Lower lobe of right lung (tissue), 2 donors: ENCODE results near the gene FER1L5. TPM values are rescaled to one million over a fixed set of nuclear protein-coding genes. Genes with fewer than 3 reads are reported as not detected.
A peak's percentile ranks its signal among the peaks of the same experiment; 100 is the strongest.

Source experiments
- ATAC-seq, 2 donors: fragments of 200-7000 bp; cut with Tn5 transposase; one replicate each; pipeline ENCODE4 v1.9.1; 2020 to 2022; ENCODE audit warnings: mild to moderate bottlenecking in 2 of 2, moderate library complexity in 2 of 2
- DNase-seq: peaks from one replicate; pipeline ENCODE4 v3.0.0-alpha.2; 2020
- H3K27ac ChIP-seq: fragments of 200-600 bp; one replicate; pipeline ENCODE4 v1.8.0; 2022
- H3K27me3 ChIP-seq: fragments of 200-600 bp; one replicate; pipeline ENCODE4 v1.8.0; 2022; ENCODE audit warnings: low read depth
- H3K36me3 ChIP-seq: fragments of 200-600 bp; one replicate; pipeline ENCODE4 v1.8.0; 2022; ENCODE audit warnings: mild to moderate bottlenecking
- H3K4me1 ChIP-seq: fragments of 200-600 bp; one replicate; pipeline ENCODE4 v1.8.0; 2022
- H3K4me3 ChIP-seq: fragments of 200-600 bp; one replicate; pipeline ENCODE4 v1.8.0; 2022; ENCODE audit warnings: mild to moderate bottlenecking
- H3K9me3 ChIP-seq: fragments of 200-600 bp; one replicate; pipeline ENCODE4 v1.8.0; 2022
- intact Hi-C: fragments of 100-400 bp; cut with DNase I; formaldehyde crosslinking; loops from one replicate; pipeline ENCODE4 v1.11.0; 2022
- total RNA-seq: library from RNA; stranded (reverse); fragmentation: NEBNext Ultra II Directional; extraction: Animal tissue kit (Norgen Biotek cat#: 25700); gene quantifications from one replicate; pipeline ENCODE4 v1.2.1, GENCODE V29; 2021
- TF ChIP-seq, protein P1 (sequence below): fragments of 200-600 bp; IDR thresholded peaks from one replicate; pipeline ENCODE4 v1.8.0; 2022; ENCODE audit warnings: antibody characterized with exemption, mild to moderate bottlenecking
- donor health status: DM: no; HTN: yes; CAD: no; lungs with severe emphysema.

Gene FER1L5
- total RNA-seq, 1 donor from 2014 or later, result 0.44 TPM

DNA sequence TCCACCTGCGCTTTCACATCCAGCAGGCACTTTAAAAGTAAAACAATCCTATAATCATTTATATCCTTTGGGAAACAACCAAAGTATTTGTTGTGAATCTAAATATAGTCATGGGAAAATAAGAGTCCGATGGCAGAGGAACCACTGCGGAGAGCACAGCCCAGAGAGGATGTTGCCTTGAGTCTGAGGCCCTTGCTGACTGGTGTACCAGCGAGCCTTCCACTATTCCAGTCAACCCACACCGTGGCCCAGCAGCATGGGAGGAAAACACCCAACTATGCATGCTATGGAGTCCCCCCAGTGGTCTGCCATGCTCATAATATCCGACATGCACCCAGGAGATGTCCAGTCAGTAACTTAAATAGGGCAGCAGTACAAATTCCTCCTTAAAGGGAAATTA lies 26.0 kb upstream of the FER1L5 start:
- peak overlapping the region; percentile 66 for H3K27ac ChIP-seq
- peaks cover 33% of the 10 kb centered on the region for H3K4me1 ChIP-seq
- no peak overlapping the region for H3K4me3 ChIP-seq
- TF ChIP-seq, protein P1, sequence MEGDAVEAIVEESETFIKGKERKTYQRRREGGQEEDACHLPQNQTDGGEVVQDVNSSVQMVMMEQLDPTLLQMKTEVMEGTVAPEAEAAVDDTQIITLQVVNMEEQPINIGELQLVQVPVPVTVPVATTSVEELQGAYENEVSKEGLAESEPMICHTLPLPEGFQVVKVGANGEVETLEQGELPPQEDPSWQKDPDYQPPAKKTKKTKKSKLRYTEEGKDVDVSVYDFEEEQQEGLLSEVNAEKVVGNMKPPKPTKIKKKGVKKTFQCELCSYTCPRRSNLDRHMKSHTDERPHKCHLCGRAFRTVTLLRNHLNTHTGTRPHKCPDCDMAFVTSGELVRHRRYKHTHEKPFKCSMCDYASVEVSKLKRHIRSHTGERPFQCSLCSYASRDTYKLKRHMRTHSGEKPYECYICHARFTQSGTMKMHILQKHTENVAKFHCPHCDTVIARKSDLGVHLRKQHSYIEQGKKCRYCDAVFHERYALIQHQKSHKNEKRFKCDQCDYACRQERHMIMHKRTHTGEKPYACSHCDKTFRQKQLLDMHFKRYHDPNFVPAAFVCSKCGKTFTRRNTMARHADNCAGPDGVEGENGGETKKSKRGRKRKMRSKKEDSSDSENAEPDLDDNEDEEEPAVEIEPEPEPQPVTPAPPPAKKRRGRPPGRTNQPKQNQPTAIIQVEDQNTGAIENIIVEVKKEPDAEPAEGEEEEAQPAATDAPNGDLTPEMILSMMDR, result no peak
- intact Hi-C loops, result no loop called here
- no peak for DNase-seq
- no peaks in the 10 kb centered on the region for H3K9me3 ChIP-seq
- ATAC-seq, result no peak
- H3K27me3 ChIP-seq, result no peaks in the 10 kb centered on the region
- H3K36me3 ChIP-seq, result peaks cover 81% of the 10 kb centered on the region

DNA sequence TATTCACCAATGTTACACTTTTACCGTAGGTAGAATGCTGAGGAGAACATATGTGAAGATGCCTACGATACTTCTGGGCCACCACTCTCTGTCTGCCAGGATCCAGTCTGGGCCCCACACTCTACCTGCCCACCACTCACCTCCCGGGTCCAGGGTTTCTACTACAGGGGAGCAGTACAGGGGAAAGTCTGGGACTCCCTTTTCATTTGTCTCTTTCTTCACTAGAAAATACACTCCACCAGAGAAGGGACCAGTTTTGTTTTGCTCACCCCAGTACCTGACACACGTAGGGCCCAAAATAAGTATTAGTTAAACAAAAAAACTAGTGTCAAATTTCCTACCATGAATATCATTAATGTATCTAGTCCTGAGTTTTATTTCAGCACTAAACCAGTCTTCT lies 25.6 kb upstream of the FER1L5 start:
- Histone ChIP-seq H3K27me3 (no peaks in the 10 kb centered on the region), H3K4me3 (no peak overlapping the region), H3K36me3 (peaks cover 76% of the 10 kb centered on the region), H3K4me1 (peaks cover 33% of the 10 kb centered on the region), H3K27ac (peak overlapping the region; percentile 66), H3K9me3 (no peaks in the 10 kb centered on the region)
- DNase-seq (no peak), ATAC-seq (no peak)
- intact Hi-C loops, result no loop called here
- TF ChIP-seq, protein P1, result no peak

DNA sequence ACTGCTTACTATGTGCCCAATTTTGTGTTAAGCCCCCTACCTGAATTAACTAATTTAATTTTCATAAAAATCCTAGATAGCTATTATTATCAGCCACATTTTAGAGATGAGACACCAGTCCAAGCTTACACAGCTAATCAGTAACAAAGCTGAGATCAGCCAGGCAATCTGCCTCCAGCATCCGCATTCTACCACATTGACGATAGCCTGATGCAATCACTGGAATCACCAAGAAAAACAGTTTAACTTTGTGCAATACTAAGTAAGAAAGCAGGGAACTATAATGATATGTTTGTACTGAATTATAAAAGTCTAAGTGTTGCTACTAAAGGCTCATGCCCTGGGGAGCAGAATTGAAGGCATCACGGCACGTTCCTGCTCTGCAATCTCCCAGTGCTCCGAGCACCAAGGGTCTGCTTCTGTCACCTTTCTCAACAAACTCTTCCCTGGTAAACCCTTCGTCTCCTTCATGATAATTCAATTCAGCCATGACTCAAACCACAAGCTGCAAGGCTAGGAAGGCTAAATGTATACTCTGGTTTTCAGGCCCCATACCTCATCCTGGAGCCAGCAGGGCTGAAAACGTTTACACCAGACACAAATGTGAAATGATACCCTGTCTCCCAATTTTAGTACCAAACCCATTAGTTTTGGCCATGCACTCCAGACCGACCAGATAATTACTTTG lies 23.8 kb upstream of the FER1L5 start:
- TF ChIP-seq, protein P1, result no peak
- intact Hi-C loops, result no loop called here
- Histone ChIP-seq H3K36me3 (peaks cover 65% of the 10 kb centered on the region), H3K27ac (peak overlapping the region; percentile 20), H3K4me1 (peaks cover 33% of the 10 kb centered on the region), H3K27me3 (no peaks in the 10 kb centered on the region), H3K4me3 (no peak overlapping the region), H3K9me3 (no peaks in the 10 kb centered on the region)
- ATAC-seq (peak; percentile 46 to 54), DNase-seq (no peak)

DNA sequence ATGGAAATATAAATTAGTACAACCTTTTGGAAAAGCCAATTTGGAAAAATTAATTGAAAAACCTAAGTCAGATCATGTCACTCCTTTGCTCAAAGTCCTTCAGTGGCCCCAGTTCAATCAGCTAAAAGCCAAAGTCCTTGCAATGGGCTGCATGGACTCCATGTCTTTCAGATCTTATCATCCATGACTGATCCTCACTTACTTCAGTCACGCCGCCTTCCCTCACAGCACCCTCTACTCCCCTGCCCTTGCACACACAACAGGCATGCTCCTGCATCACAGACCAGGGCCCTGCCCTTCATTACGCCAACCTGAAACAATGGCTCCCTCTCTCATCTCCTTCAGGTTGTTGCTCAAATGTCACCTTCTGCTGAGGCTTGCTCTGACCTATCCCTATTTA lies 20.0 kb upstream of the FER1L5 start:
- ATAC-seq (no peak), DNase-seq (no peak)
- Histone ChIP-seq H3K4me1 (peaks cover 39% of the 10 kb centered on the region), H3K4me3 (no peak overlapping the region), H3K9me3 (no peaks in the 10 kb centered on the region), H3K27me3 (no peaks in the 10 kb centered on the region), H3K27ac (no peak overlapping the region), H3K36me3 (peaks cover 37% of the 10 kb centered on the region)
- intact Hi-C loops, result no loop called here
- TF ChIP-seq, protein P1, result no peak

DNA sequence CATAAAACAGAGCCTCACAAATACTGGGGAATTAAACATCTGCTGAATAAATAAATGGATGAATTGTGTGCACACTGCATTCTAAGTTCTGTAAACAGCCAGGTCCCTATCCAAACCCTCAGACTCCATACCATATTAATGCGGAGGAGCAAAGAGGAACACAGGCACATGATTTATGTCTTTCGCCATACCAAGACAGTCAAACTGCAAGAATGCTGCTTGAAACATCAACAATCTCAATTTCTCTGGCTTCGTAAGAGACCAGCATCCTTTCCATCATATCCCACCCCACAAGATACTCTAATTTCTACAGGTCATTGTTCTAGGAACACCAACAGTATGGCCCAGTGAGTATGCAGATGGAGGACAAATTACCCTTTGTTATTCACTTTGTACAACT lies 19.4 kb upstream of the FER1L5 start:
- H3K27ac ChIP-seq, result no peak overlapping the region
- TF ChIP-seq, protein P1, result no peak
- DNase-seq, result no peak
- intact Hi-C loops, result no loop called here
- no peak overlapping the region for H3K4me3 ChIP-seq
- ATAC-seq, result peak in 1 of 2 donors; percentile 60
- H3K36me3 ChIP-seq, result peaks cover 39% of the 10 kb centered on the region
- no peaks in the 10 kb centered on the region for H3K27me3 ChIP-seq
- peaks cover 34% of the 10 kb centered on the region for H3K4me1 ChIP-seq
- H3K9me3 ChIP-seq, result no peaks in the 10 kb centered on the region
